Right lobe of liver (tissue), 4 donors: ENCODE data around the gene ATG9B.

Source experiments
- CTCF ChIP-seq, 4 donors: fragments of 200-600 bp in 3 of 4; fragments of 450-650 bp in 1 of 4; IDR thresholded peaks; one replicate each; pipeline versions ENCODE4 v1.5.1 to v1.8.0; 2016 to 2022; ENCODE audit warnings: antibody characterized with exemption in 4 of 4, mild to moderate bottlenecking in 2 of 4
- POLR2A ChIP-seq: fragments of 450-650 bp; IDR thresholded peaks from one replicate; pipeline ENCODE4 v1.6.1; 2017; ENCODE audit warnings: antibody characterized with exemption, mild to moderate bottlenecking
- donor health status: DM: no; HTN: no; CAD: no.
- donor health status: DM: no; HTN: no; CAD: no.
- donor health status: DM: no; HTN: yes; CAD: no.

GRCh38 chr7:151001546-151001945, 22.7 kb downstream of the ATG9B start:
- TF ChIP-seq CTCF (IDR thresholded peaks at IDR 0.05) (no peak), POLR2A (no peak)
